Breast epithelium (tissue), 4 donors: ENCODE data around the gene NOA1. TPM values are rescaled to one million over a fixed set of nuclear protein-coding genes. Genes with fewer than 3 reads are reported as not detected.
"Not testable (repeated sequence)": the region's sequence is repeated elsewhere in the genome, so short reads cannot be mapped to it uniquely, and the experiment has no call there.

Source experiments
- DNase-seq, 2 donors: peaks; one replicate each; pipeline ENCODE4 v3.0.0-alpha.2; 2019; ENCODE audit warnings: low spot score in 2 of 2
- H3K27ac ChIP-seq, 2 donors: fragments of 200-600 bp; sonication (generic) in 1 of 2; one replicate each; pipeline ENCODE4 v1.5.1; 2016 to 2019; ENCODE audit warnings: mild to moderate bottlenecking in 1 of 2
- H3K27me3 ChIP-seq, 2 donors: fragments of 200-600 bp; sonication (generic) in 1 of 2; one replicate each; pipeline versions ENCODE4 v1.5.1 to v1.6.0; 2017 to 2019; ENCODE audit warnings: control low read depth in 1 of 2, mild to moderate bottlenecking in 1 of 2
- H3K36me3 ChIP-seq: fragments of 200-600 bp; one replicate; pipeline ENCODE4 v1.5.1; 2019
- H3K4me1 ChIP-seq, 2 donors: fragments of 200-600 bp; sonication (generic); one replicate each; pipeline ENCODE4 v1.5.1; 2016 to 2019; ENCODE audit warnings: control low read depth in 1 of 2
- H3K4me3 ChIP-seq, 3 donors: fragments of 200-600 bp; sonication (generic); 1 replicate in 2 of 3; 2 replicates in 1 of 3; pipeline ENCODE4 v1.5.1; 2016 to 2019; ENCODE audit warnings: mild to moderate bottlenecking in 3 of 3, moderate library complexity in 2 of 3
- H3K9me3 ChIP-seq, 2 donors: fragments of 200-600 bp; sonication (generic) in 1 of 2; one replicate each; pipeline ENCODE4 v1.5.1; 2016 to 2019; ENCODE audit warnings: control low read depth in 1 of 2
- POLR2A ChIP-seq: fragments of 450-650 bp; IDR thresholded peaks from one replicate; pipeline ENCODE4 v1.6.1; 2016; ENCODE audit warnings: antibody characterized with exemption, mild to moderate bottlenecking, moderate library complexity
- POLR2AphosphoS5 ChIP-seq, 3 donors: sonication (generic); formaldehyde crosslinking; IDR thresholded peaks; one replicate each; pipeline ENCODE4 v1.6.1; 2017; ENCODE audit warnings: antibody characterized with exemption in 3 of 3
- intact Hi-C: fragments of 100-400 bp; cut with DNase I; formaldehyde crosslinking; loops from one replicate; pipeline ENCODE4 v1.15.1; 2023; ENCODE audit warnings: low total_unique reads
- total RNA-seq, 3 donors: library from RNA; depleted of rRNA; stranded (reverse); fragments of >200 nt; gene quantifications; one replicate each; pipeline ENCODE4 v1.1.0, GENCODE V29; 2016
- TF ChIP-seq, protein P1 (sequence below), 3 donors: fragments of 450-650 bp; IDR thresholded peaks; one replicate each; pipeline ENCODE4 v1.5.1; 2016 to 2017; ENCODE audit warnings: antibody characterized with exemption in 3 of 3, mild to moderate bottlenecking in 3 of 3, moderate library complexity in 3 of 3

Gene NOA1
- total RNA-seq, 3 donors from 2014 or later: 22.6 to 25.4 (median 23.7) TPM

DNA sequence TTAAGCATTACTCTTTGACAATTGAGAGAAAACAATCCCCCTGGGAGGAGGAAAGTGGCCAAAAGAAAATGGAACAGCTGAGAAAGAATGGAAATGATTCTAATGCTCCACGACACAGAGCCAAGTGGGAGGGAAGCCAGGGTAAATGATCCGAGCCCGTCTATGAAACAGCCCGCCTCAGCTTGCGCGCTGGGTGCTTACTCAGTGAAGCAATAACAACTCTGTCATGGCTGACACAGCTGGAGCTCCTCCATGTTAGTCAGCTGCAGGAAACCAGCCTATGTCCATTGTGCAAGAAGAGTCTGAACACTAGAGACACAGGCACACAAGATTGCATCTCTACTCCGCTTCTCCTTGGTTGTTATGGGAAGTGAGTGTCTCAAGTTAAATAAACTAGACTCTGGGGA is 19.3 kb downstream of the NOA1 start:
- intact Hi-C loops: no loop called here
- peak; percentile 32 to 94 (median 66) for TF ChIP-seq POLR2AphosphoS5 (IDR thresholded peaks at IDR 0.05)
- TF ChIP-seq, protein P1, sequence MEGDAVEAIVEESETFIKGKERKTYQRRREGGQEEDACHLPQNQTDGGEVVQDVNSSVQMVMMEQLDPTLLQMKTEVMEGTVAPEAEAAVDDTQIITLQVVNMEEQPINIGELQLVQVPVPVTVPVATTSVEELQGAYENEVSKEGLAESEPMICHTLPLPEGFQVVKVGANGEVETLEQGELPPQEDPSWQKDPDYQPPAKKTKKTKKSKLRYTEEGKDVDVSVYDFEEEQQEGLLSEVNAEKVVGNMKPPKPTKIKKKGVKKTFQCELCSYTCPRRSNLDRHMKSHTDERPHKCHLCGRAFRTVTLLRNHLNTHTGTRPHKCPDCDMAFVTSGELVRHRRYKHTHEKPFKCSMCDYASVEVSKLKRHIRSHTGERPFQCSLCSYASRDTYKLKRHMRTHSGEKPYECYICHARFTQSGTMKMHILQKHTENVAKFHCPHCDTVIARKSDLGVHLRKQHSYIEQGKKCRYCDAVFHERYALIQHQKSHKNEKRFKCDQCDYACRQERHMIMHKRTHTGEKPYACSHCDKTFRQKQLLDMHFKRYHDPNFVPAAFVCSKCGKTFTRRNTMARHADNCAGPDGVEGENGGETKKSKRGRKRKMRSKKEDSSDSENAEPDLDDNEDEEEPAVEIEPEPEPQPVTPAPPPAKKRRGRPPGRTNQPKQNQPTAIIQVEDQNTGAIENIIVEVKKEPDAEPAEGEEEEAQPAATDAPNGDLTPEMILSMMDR (IDR thresholded peaks at IDR 0.05): no peak
- no peaks in the 10 kb centered on the region for H3K36me3 ChIP-seq
- no peaks in the 10 kb centered on the region for H3K27me3 ChIP-seq
- peak overlapping the region in 1 of 3 donors; percentile 32 for H3K4me3 ChIP-seq
- peak; percentile 49 to 74 for DNase-seq
- H3K9me3 ChIP-seq: no peaks in the 10 kb centered on the region
- peak overlapping the region in 1 of 2 donors; percentile 39 for H3K27ac ChIP-seq
- no peaks in the 10 kb centered on the region for H3K4me1 ChIP-seq

DNA sequence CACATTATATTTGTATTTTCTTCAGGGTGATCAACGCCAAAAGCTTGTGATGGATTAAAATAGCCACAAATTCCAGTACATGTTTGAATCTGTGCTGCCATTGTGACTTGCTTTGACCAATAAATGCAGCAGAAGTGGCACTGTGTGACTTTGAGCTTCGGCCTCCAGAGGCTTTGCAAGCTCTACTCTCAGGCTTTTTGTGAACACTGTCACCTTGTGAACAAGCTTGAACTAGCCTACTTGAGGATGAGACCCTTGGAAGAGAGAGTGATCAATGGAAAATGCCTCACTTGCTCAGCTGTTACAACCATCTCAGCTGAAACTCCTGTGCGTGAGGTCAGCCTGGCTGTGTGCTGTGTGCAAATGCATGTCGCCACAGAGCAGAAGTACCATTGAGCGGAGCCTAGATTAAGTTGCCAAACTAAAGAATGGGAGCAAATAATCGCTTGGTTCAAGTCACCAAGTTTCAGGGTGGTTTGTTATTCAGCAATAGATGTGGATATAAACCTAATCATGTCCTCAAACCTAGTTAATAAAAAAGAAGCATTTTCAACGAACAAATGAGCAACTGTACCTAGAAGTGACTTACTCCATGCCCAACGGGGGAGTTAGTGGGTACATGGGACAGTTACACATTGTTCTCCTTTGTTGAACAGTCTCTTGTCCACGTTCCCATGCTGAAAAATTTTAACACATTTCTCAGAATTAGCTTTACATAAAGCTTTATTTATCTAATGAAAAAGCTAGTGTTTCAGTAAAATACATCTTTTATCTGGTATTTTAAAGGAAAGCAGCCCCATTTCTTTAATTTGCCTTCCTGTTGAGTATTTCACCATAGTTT is 23.5 kb downstream of the NOA1 start:
- intact Hi-C loops: no loop called here
- H3K9me3 ChIP-seq: no peaks in the 10 kb centered on the region
- H3K4me1 ChIP-seq: no peaks in the 10 kb centered on the region
- no peaks in the 10 kb centered on the region for H3K36me3 ChIP-seq
- no peak for DNase-seq
- H3K27me3 ChIP-seq: no peaks in the 10 kb centered on the region
- no peak overlapping the region for H3K4me3 ChIP-seq
- H3K27ac ChIP-seq: no peak overlapping the region
- TF ChIP-seq POLR2AphosphoS5 (IDR thresholded peaks at IDR 0.05) (no peak), POLR2A (no peak)
- TF ChIP-seq, protein P1 (IDR thresholded peaks at IDR 0.05): no peak

DNA sequence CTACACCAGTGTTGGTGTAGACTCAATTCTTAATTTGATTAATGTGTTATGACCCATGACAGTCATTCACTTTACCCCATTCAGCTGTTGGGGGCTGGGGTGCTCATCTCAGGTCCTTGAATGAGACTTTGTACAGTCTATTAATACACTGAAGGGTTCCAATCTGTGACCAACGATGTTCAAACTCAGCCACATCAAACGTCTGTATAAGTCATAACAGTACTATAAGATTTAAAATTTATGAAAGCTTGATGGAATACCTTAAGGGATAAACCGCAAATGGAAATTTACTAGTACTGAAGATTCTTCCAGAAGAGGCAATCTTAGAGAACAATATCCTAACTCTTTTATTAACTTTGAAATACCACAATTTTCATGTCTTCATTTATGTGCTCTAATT is 36.0 kb downstream of the NOA1 start:
- no peak overlapping the region for H3K4me3 ChIP-seq
- H3K27ac ChIP-seq: no peak overlapping the region
- DNase-seq: no peak
- TF ChIP-seq POLR2AphosphoS5 (IDR thresholded peaks at IDR 0.05): no peak
- TF ChIP-seq POLR2A: no peak
- TF ChIP-seq, protein P1 (IDR thresholded peaks at IDR 0.05): no peak
- no peaks in the 10 kb centered on the region for H3K4me1 ChIP-seq
- H3K27me3 ChIP-seq: no peaks in the 10 kb centered on the region
- no peaks in the 10 kb centered on the region for H3K36me3 ChIP-seq
- intact Hi-C loops: no loop called here
- no peaks in the 10 kb centered on the region for H3K9me3 ChIP-seq

DNA sequence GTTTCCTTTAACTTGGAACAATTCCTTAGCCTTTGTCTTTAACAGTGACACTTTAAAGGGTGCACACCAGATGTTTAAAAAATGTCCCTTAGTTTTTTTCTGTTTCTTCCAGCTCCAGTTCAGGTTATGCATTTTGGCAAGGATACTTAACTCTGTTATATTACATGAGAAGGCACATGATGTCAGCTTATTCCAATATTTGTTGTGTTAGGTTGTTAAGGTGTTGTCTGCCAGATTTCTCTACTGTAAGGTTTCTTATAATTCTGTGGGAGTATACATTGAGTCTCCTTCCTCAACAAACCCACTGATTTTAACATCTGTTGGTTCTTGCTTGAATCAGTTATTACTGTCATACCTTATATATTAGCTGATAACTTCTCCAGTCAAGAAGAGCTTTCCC is 36.4 kb downstream of the NOA1 start:
- TF ChIP-seq POLR2AphosphoS5 (IDR thresholded peaks at IDR 0.05) (no peak), POLR2A (no peak)
- TF ChIP-seq, protein P1 (IDR thresholded peaks at IDR 0.05): no peak
- DNase-seq: no peak
- Histone ChIP-seq H3K4me1 (no peaks in the 10 kb centered on the region), H3K27me3 (no peaks in the 10 kb centered on the region), H3K4me3 (no peak overlapping the region), H3K27ac (no peak overlapping the region), H3K9me3 (no peaks in the 10 kb centered on the region), H3K36me3 (no peaks in the 10 kb centered on the region)
- intact Hi-C loops: no loop called here

DNA sequence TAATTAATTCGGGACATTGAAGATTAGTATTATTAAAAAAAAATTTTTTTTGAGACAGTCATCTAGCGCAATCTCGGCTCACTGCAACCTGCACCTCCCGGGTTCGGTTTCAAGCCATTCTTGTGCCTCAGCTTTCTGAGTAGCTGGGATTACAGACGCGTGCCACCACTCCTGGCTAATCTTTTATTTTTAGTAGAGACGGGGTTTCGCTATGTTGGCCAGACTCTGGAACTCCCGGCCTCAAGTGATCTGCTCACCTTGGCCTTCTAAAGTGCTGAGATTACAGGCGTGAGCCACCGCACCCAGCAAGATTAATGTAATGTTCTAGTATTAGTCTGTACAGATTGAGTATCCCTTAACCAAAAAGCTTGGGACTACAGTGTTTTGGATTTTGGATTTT is 37.0 kb downstream of the NOA1 start:
- no peak overlapping the region for H3K4me3 ChIP-seq
- H3K27ac ChIP-seq: no peak overlapping the region
- no peaks in the 10 kb centered on the region for H3K36me3 ChIP-seq
- no peaks in the 10 kb centered on the region for H3K4me1 ChIP-seq
- H3K27me3 ChIP-seq: no peaks in the 10 kb centered on the region
- no peaks in the 10 kb centered on the region for H3K9me3 ChIP-seq
- DNase-seq: no peak
- intact Hi-C loops: no loop called here
- TF ChIP-seq POLR2AphosphoS5 (IDR thresholded peaks at IDR 0.05) (no peak), POLR2A (no peak)
- TF ChIP-seq, protein P1 (IDR thresholded peaks at IDR 0.05): no peak

DNA sequence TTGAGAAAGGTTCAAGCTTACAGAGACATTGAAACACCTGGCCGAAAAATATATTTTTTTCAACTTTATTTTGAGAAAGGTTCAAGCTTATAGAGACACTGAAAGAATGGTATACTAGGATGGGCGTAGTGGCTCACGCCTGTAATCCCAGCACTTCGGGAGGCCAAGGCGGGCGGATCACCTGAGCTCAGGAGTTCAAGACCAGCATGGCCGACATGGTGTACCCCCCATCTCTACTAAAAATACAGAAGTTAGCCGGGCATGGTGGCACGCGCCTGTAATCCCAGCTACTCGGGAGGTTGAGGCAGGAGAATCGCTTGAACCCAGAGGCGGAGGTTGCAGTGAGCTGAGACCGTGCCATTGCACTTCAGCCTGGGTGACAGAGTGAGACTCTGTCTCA is 37.6 kb downstream of the NOA1 start:
- DNase-seq, H3K4me1 ChIP-seq, H3K4me3 ChIP-seq, intact Hi-C loops, H3K27me3 ChIP-seq, H3K9me3 ChIP-seq, H3K27ac ChIP-seq, H3K36me3 ChIP-seq: not testable (repeated sequence)
